ENCODE measurements around the gene GRM8.
"Not testable (repeated sequence)": the region's sequence is repeated elsewhere in the genome, so short reads cannot be mapped to it uniquely, and the experiment has no call there.

The GRM8 gene

DNA sequence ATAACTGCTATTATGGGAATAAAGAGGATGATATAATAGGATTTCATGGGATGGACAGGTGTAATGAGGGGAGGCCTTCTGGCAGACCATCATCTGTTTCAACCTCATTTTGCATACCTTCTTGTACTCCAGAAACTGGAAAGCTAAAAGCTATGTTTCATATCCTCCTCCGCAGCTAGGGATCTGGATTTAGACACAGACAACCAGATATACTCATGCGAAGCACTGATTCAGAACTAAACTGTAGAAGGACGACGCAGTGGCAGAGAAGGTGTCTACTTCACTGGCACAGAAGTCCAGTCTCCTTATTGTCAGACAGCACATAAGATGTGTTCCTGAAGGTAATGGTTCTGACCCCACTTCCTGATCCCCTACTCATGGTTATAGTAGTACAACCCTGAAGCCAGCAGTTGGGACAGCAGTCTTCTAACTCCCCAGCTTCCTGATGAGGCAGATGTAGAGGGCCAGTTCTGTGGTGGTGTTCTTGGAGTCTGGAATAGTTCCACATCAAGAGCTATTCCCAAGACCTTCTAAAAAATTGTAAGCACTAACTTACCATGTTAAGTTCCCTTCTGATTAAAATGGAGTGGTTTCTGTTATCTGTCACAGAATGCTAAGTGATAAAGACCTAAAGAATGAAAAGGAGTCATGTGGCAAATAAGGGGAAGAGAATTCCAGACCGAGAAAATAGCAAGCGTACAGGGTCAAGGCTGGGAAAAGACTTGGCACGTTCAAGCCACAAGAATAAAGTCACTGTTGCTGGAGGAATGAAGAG is 550.3 kb downstream of the GRM8 start:
- DNase-seq: no peak

DNA sequence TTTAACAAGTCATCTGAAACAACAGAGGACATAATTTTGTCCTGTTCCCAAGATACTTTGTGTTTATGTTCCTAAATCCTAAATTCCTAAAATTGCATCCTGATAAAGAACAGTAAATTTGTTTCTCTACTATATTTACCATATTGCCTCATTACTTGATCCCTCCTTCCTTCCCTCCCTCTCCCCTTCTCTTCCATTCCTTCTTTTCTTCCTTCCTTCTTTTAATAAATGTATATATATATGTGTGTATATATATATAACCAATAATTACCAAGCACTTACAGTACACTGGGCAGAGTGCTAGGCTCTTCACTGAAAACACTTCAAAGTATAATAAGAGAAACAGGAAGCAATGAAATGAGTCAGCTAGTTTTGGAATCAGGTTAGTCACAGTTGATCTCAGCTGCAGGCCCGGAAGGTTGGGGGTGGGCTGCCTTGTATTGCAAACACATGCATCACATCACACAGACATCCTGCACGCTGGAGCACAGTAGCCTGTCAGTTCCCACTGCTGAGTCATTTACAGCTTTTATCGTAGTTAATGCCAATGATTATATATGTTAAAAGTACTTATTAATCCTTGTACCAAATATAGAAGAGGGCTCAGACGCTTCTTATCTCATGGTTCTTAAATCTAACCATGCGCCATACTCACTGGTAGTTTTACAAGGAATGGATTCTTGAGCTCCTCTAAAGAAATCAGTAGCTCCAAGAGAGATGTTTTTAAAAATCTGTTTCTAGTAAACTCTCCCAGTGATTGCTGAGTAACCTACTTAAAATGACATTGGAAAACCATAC is 551.7 kb downstream of the GRM8 start:
- DNase-seq: peak; percentile 82 to 89

DNA sequence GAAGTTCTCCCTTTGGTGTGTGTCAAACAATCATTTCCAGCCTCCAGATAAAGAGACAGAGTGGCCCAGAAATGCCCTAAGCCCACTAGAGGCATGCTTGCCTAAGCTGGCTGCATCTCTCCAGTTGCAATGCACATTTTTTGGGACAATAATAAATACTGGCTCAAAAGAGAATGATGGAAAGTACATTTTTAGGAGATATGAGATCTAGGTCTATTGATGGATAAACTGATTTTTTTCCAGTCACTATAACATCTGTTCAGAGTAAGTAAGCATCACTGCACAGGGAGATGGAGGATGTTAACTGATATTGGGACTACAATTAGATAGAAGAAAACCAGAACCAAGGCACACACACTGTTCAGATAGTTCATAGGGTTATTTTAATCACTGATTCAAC is 553.0 kb downstream of the GRM8 start:
- no peak for DNase-seq

DNA sequence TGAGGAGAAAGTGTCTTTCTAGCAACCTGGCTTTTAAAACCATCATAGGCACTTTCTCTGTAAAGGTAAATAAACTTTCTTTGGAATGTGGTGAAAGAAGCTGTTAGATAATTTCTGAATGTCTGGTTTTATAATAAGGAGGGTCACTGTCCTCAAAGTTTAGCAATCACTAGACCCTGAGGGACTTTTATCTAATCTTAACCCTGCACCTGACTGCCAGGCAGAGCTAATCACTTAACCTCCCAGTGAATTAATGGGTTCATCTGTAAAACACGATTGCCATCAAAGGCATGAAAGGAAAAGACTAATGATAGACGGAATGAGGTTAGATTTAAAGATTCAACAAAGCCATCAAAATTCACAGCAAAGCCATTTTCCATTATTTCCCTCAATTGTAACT is 553.8 kb downstream of the GRM8 start:
- DNase-seq: no peak

DNA sequence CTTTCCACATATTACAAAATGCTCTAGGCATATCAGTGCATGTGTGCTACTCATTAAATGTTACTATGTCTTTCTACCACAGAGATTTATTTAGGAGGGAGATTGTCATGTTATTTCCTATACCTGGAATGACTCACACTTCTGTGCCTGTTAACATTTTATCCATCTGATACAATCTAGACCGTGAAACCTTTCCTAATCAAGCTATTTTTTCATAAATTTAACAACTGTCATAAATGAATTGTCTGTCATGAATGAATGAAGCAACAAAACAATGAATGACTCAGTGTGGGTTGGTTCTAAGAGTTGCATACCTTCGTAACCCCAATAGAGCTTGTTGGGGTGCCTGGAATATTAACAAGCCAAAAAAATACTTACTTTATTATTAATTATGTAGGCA is 554.3 kb downstream of the GRM8 start:
- DNase-seq: no peak

DNA sequence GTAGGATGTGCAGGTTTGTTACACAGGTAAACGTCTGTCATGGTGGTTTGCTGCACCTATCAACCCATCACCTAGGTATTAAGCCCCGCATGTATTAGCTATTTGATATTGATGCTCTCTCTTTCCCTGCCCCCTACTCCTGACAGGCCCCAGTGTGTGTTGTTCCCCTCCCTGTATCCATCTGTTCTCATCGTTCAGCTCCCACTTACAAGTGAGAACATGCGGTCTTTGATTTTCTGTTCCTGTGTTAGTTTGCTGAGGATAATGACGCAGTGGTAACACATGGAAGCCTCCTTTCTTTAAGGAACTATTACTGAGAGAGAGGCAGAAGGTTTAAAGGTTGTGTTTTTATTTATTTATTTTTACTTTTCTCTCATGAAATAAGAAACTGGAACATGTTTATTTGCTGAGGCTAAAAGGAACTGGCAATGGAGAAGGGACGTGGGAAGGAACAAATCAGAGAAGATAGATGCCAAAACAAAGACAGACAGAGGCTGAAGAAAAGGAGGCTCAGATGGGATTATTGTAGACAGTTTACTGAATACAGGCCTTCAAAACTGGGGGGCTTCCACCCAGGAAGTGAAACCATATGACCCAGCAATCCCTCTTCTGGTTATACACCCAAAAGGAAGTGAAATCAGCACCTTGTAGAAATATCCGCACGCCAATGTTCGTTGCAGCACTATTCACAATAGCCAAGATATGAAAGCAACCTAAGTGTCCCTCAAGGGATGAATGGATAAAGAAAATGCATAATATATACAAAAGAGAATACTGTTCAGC is 556.3 kb downstream of the GRM8 start:
- DNase-seq: no peak

DNA sequence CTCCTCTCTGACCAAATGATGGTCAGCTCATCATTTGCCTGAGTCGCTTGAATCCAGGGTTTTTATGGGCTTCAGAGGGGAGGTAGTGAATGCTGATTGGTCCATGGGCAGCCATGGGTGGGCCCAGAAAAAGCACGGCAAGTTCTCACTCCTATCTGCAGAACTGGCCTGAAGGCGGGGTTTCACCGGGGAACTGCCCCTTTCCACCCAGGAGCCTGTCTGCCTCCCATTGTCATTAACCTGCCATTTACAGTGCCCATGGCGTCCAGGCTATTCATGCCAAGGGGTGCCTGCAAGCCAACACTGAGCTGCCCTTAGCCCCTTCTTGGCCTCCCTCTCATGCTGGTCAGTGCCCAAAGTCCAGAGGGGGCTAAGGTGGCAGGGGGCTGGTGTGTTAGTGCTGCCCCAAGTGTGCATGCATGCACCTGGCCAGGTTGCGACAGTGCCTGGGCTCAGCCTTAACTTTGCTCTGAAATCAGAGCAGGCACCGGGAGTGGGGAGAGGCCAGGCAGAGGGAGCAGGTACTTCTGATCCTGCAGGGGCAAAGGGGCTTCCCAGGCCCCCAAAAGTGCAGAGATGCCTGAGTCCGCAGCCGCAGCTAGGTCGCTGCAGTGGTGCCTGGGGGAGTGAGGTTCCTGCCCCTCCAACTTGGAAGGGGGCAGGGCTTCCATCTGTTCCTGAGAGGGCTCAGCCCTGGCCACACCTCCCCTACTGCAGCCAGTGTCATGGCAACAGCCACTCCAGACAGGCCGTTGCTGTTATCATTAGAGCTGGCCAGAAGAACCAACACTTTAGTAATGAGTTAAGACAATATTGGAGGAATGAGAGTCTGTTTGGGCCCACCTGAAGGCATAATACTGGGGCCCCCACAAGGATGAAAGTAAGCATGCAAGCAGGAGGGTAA is 561.6 kb downstream of the GRM8 start:
- DNase-seq: no peak

DNA sequence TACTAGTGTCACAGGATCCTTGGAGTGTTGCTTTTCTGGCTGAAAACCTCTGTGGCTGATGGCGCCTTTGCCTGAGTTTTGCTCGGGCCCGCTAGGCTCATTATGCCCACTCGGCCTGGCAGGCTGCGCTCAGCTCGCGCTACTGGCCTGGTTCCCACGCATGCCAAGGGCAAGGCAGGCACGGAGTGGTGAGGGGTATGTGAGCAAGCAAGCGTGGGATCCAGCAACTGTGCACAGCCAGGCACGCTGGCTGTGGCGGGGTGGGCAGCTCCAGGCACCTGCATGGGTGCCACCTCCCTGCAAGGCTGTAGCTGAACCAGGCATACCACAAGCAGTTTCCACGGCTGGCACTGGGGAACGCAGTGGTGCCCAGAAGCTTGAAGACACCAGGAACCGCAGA is 562.6 kb downstream of the GRM8 start:
- DNase-seq: no peak

DNA sequence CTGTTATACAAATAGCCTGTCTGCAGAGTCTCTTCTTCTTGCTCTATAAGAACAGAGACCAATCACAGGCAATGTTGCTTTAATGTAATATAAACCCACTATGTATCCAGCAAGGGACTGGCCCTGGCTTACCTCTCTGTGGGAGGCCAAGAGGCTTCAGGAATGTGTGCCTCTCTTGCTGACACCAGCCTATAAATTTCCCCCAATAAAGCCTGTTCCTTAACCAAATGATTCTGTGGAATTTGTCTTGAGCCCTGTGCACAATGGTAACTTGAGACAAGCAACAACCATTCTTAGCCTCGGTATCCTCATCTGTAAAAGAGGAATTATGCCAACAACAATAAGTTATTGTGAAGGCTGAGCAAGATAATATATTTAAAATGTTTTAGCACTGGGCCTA is 563.7 kb downstream of the GRM8 start:
- no peak for DNase-seq

DNA sequence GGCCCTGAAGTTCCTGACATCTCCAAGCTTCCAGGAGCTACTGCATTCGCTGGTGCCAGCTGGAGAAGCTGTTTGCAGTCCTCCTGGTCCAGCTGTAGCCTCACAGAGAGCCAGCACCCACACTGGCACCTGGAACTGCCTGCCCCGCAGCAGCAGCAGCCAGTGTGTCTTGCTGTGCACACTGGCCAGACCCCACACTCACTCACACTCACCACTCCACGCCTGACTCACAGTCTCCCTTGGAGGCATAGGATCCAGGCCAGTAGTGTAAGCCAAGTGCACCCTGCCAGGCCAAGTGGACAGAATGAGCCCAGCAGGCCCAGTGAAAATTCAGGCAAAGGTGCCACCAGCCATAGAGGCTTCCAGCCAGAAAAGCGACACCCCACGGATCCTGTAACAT is 566.3 kb downstream of the GRM8 start:
- no peak for DNase-seq

DNA sequence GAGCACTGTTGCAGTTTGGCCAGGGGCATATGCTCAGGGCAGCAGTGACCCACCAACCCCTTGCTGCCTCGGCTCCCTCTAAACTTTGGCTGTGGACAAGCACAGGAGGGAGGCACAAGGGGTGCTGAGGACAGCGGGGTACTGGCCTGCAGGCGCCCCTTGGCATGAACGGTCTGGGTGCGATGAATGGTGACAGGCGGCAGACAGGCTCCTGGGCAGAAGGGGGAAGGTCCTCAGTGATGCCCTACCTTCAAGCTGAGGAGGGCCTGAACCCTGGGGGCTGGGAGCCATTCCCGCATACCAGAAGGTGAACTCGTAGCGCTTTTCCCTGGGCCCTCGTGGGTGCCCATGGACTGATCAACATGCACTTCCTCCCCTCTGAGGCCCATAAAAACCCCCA is 567.1 kb downstream of the GRM8 start:
- no peak for DNase-seq

DNA sequence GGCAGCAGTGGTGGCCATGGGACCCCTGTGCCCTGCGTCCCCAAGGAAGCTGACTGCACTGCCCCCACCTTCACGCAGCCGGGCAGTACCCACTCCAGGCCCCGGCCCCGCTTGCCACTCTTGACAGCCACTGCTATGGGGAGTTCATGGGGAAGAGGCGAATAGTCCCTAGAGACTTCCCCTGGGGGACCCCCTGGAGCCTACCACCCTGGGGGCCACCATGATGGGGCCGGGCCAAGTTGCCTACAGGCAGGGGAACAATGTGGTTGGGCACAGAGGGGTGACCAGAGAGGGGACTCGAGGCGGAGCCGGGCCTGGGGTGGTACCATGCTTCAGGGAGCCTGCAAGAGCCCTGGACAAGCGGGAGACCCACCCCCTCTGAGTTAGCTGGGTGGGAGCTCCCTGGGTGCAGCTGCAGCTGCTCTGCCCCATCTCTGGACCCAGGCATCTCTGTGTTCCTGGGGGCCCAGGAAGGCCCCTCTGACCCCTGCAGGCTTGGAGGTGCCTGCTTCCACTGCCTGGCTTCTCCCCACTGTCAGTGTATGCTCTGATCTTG is 567.6 kb downstream of the GRM8 start:
- no peak for DNase-seq

DNA sequence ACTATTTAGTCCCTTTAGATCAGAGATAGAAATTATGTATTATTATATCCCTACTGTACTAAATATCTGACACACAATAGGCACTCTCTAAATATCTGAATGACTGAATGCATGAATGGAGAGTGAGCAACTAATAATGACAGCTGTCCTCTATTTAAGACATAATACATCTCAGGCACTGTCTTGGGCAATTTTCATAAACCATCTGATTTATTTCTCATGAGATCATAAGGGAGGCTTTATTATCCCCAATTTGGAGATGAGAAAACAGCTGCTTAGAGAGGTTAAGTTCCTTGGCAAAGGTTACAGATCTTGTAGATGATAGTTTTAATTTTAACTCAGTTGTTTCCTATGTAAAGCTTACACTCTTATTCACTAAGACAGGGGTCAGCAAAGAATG is 570.6 kb downstream of the GRM8 start:
- no peak for DNase-seq

DNA sequence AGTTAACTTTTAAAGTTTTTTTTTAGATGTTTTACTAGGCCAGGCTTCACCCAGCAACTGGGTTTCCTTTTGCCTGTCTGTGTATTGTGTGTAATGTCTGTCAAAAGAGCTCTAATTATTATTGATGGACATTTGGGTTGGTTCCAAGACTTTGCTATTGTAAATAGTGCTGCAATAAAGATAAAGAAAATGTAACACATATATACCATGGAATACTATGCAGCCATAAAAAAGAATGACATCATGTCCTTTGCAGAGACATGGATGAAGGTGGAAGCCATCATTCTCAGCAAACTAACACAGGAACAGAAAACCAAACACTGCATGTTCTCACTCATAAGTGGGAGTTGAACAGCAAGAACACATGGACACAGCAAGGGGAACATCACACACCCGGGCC is 584.0 kb downstream of the GRM8 start:
- not testable (repeated sequence) for DNase-seq

DNA sequence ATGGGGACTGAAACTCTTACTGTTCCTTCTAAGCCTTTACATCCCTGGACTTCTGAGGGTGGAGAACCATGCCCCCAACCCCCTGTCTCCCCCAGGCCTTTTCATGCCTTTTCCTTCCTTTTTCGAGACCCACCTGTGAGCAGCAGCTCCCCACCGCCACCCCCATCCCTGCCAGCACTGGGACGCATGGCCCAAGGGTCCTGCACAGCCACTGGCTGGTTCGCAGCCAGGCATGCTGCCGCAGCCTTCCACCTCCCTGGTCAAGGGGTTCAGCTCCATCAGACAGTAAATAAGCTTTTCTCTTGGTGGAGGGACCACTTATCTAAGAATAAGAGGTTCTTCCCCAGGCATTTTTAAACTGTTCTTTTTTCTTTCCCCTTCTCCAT is 584.4 kb downstream of the GRM8 start:
- DNase-seq: no peak

DNA sequence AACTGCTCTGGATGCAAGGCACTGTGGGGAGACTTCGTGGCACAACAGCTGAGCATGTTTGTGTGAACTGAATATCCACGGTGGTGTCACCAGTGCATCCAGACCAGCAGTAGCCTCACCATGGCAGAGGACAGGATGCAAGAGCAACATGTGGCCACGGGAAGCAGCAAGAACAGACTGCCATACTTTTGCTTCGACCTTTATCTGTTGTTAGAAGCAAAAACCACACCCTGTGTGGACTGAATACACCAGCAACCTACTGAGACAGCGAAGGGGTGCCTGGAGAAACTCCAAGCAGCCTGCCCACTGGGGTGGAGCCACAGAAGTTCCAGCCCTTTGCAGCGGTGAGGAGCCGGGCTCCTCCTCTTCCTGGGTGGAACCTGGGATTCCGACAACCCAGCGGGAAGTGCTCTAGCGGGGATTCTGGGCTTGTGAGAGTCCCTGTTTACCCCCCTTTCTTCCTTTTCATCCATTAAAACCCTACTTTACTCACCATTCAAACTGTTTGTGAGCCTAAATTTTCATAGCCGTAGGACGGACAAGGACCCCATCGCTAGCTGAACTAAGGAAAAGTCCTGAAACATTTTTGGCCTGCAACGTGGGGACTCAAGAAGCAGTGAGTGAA is 584.9 kb downstream of the GRM8 start:
- no peak for DNase-seq

DNA sequence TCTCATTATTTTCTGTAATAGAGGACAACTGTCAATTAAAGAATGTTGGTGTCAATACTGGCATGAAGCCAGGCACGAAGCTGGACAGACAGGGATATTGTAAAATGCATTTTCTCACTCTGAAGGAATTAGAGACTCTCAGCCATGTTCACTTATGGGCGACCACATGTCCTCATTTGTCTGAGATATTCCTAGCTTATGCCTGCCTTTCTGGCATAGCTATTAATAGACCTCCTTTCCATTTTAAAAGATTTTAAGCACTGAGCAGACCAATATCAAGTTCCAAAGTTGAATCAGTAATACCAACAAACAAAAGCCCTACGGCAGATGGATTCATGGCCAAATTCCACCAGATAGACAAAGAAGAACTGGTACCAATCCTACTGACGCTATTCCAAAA is 589.9 kb downstream of the GRM8 start:
- no peak for DNase-seq

DNA sequence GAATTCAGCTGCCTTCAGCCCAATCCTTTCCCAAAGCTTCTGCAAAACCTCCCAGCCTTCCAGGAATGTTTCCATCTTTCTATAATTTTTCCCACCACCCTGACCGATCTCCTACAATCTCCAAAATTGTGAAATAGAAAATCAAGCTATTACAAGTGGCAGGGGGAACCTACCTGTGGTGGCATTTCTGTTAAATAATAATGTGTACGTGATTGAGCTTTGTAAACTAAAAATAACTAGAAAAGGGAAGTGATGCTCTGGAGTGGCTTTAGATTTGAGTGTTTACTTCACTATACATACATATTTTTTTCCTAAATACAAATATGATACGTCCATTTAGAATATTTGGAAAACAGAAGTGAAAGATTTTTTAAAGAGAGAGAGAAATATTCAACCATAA is 593.6 kb downstream of the GRM8 start:
- DNase-seq: no peak

DNA sequence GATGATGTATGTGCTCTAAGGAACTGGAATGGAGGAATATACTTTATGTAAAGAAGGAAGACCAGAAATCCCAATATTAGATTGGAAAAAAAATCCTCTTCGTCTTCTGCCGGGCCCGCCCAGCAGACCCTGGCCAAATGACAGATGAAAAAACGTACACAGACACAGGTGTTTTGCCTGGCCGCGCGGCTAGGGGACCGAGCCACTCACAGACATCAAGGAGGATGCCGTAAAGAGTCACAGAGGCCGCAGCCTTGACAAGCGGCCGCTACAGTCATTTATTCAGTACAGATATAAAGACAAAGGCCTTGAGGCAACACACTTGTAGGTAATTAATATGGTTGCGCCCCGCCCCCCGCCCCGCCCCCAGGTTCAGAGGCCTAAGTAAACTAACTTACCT is 594.1 kb downstream of the GRM8 start:
- DNase-seq: no peak

DNA sequence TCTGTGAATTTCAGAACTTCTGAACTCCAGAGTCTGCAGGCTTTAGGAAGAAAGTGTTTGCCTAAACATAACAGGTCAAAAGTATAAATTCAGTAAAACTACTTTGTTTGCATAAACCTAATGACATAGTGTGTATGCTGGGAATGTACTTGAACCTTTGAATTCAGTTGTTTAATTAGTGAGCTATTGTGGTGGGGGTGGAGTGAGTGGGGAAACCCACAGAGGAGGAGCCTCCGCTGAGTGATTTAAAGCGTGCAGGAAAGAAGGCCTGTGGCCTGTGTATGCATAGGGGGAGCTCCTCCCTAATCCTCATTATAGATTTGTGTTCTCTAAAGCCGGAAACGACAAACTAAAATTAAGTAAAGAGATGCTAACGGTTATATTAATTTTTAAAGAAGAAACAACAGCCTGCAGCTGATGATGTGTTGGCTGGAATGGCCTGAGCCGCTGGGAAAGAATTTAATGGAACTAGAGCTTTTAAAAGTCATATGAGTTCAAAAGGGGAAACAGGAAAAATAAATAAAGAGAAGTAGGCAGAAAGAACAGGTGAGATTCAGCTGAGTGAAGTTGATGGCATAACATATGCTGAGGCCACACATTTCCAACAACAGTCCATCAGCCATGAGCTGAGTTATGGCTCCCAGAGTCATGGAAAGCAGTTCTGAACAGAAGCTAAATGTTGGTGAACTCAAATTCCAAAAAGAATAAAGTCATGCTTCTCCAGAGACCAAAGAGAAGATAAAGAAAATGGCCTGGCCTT is 595.0 kb downstream of the GRM8 start:
- peak; percentile 19 to 21 for DNase-seq

DNA sequence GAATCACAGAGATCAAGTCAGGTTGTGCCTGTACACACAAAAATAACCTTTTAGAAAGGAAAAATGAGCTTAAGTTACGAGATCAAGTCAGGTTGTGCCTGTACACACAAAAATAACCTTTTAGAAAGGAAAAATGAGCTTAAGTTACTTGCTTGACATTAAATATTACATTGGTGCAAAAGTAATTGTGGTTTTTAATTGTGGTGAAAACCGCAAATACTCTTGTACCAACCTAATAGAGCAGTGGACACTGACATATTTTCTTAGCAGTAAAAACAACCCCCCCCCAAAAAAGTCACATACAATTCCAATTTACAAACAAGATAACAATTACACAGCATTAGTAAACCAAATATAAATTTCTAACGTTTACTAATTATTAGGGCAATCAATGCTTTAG is 595.6 kb downstream of the GRM8 start:
- DNase-seq: no peak
